GM21526 (cell line): Measurements from ENCODE around the gene XYLT2.
"Not testable (repeated sequence)": the region's sequence is repeated elsewhere in the genome, so short reads cannot be mapped to it uniquely, and the experiment has no call there.

ENCODE experiments used
- ATAC-seq: cut with Tn5 transposase; IDR thresholded peaks from one replicate; pipeline ENCODE4 v1.9.1; 2021; ENCODE audit warnings: moderate library complexity; ENCODE audit not compliant: unreplicated experiment, low FRiP score

Gene XYLT2

GRCh38 chr17:50318501-50319285 lies 27.2 kb upstream of the XYLT2 start:
- no peak for ATAC-seq

- no peak for ATAC-seq
Observed at GRCh38 chr17:50319306-50320004, 26.5 kb upstream of the XYLT2 start.

- no peak for ATAC-seq
Observed at GRCh38 chr17:50322271-50322670, 23.7 kb upstream of the XYLT2 start.

DNA sequence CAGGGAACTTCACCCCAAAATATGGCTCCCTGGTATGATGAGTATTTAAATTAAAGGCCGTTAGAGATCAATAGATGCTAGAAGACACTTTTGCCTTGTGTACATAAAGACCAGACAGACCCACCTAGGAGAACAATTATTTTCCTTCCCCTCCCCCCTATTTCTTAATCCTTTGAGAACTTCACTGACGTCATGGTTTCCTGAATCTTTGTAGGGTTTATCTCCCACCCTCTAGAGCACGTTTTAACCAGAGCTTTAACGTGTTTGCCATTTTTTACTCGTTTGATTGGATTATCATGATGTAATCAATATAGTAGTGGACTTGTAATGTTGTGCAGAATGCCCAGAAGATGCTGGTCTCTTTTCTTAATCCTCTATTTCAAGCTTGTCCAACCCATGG lies 22.9 kb upstream of the XYLT2 start:
- no peak for ATAC-seq

DNA sequence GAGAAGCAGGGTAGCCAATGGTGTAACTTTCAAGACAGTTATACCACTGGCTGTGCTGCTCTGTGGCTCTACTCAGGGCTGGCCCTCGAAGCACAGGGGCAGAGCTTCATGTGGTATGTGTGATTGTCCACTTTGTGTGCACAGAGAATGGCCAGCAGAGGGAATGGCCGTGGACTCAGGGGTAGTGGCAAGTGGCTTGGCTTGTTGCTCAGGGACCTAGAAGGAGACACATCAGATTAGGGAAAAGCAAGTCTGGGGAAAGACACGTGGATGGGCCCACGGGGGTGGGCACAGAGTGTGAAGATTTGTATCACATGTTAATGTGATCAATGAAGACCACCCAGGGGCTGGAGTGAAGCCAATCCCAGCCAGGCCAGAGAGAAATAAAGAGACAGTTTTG lies 20.0 kb upstream of the XYLT2 start:
- ATAC-seq = no peak

DNA sequence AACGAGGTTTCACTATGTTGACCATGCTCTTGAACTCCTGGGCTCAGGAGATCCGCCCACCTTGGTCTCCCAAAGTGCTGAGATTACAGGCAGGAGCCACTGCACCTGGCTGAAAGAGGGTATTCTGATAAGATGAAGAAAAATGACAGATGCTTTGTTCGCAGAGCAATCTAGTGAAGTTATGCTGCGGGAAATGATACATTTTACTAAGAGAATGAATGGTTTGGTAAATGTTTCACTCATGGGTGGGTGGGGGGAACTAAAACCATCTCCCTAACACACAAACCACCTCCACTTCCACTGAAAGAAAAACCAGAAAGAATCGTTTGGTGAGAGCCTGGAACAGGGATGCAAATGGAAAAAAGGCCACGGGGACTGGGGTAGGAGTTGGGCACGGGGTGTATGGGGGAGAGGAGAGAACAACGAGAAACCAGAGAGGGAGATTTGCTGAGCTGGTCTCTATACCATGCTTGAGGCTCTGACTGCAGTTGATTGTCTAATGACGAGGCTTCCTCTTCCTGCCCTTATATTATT lies 19.0 kb upstream of the XYLT2 start:
- no peak for ATAC-seq

DNA sequence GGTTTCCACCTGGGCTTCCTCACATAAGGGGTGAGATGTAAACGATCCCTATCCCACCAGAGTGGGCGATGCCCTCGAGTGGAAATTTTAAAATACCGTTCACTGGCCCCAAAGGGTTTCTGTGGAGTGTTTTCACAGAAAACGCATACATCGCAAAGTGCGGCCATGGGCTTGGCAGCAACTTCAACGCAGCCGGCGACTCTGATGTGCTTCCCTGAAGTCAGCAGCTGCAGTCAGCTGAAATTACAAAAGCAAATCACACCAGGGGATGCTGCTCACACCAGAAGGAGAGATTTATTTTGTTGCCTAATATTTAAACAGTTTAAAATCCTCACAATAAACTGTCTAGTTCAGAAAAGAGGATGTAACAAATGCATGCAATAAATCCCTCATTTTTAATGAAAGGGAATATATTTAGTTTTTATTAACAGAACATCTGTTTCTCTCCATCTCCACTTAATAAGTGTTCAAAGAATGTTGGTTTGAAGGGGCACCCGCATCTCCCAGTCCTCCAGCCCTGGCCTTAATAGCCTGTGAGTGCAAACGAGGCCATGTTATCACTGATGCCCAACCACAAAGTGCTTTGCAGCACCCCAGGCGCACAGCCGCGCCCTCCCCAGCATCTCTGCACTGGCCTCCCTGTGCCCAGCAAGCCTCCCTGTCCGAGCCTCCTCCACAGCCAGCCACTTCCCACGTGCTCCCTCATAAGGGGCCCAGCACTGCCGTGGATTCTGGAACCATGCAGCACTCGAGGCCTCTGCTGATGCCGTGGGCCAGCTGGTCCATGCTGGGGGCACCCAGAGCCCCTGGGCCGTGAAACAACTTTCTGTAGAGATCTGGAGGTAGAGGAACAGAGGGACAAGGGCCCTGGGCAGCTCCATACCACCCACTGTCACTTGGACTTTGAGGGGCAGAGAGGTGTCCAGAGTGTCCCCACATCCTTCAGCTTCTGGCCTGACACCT lies 17.3 kb upstream of the XYLT2 start:
- no peak for ATAC-seq

- ATAC-seq = no peak
Observed at GRCh38 chr17:50329716-50330115, 16.2 kb upstream of the XYLT2 start.

DNA sequence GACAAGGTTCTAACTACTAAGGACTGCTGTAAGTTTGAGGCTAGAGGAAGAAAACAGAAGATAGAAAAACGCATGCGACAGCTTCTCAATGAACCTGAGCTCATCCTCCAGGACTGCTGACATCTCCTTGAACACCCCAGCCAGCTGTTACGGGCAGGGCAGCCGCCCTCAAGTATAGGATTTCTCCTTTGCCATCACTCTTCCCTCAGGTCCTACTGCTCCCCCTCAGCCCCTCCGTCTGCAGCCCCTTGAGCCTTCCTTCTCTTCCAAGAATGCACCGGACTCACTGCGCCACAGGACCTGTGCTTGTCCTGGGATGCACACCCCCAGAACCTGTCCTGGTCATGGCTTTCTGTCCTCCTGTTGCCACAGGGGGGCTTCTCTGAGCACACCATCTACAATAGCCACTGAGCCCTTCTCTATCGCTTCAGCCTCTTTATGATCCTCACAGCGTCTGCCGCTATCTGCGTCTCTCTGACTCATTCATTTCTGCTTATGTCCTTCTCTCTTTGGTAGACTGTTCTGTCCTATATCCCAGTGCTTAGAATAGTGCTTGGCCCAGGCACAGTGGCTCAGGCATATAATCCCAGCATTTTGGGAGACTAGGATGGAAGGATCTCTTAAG lies 15.7 kb upstream of the XYLT2 start:
- no peak for ATAC-seq

DNA sequence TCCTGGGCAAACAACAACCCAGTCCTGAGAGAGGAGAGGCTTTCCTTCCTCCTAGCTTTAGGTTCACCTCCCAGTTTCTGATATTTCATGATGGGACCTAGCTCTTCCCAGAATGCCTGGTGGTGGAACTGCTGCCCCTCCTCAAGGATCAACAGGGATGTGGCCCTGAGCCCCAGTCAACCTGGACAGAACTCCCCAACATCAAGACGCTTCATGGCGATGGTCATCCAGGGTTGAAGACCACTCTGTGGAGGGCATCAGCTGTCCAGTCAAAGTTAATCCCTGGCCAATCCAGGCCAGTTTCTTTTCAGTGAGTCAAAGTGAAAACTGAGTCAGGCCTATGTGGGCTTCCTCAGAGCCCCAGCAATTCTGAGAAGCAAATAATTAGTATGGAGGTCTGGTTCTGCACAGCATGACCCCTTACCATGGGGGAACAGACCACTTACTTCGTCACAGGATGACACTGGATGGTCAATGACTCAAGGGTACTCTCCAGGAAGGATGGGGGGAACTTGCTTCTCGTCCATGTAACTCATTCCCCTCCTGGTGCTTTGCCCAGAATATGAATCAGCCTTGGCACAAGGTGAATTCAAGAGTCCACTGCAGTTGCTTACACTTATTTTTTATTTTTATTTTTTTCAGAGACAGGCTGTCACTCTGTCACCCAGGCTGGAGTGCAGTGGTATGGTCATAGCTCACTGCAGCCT lies 14.7 kb upstream of the XYLT2 start:
- no peak for ATAC-seq

DNA sequence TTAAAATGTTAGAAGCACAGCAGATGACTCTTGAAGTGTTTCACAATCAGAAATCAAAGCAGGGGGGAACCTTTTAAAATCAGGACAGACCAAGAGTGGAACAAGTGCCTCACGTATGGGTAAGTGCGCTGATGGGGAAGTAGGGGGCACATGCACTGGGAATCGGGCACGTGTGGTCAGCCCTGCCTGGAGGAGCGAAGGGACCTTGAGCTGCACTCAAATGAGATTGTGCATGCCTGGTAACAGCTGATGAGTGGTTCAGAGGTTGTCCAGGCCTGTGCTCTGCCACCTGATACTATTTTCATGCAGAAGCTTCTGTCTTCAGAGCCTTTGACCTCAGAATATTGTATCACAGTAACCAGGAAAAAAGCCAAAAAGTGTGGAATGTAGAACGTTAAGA lies 13.7 kb upstream of the XYLT2 start:
- no peak for ATAC-seq

GRCh38 chr17:50333291-50334057 lies 12.5 kb upstream of the XYLT2 start:
- not testable (repeated sequence) for ATAC-seq

DNA sequence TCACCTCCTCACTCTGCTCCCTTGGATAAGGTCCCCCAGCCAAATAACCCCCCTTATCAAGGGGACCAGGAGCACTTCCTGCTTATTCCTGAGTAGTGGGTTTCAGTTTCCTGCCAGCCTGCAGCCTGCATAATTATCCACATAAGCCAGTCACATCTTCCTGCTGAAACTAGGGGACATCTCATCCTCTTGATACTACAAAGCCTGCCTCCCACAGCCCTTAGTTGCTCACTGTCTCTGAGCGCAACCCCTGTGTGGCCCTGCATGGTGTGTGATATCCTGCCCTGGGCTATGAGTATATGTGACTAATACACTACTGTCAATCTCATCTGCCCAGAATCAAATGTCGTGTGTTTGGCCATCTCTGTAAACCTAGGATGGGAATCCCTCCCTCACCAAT lies 8.0 kb upstream of the XYLT2 start:
- no peak for ATAC-seq

GRCh38 chr17:50338645-50339044 lies 7.3 kb upstream of the XYLT2 start:
- ATAC-seq = no peak

DNA sequence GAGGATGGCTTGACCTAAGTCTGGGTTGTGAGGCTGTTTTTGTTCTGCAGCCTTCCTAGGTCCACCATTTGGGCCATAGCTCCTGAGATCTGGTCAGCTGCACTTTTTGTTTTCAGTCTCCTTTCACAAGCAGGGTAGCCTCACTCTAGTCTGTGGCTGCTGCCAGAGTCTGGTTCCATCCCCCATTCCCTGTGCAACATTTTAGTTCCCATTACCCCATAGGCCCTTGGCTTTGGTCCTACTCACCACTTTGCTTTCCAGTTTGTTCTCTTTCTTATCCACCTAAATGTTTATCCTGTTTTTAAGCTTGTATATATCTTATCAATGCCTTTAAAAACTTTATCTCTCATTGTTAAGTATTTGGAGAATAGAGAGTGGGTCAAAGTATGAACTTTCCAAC lies 6.5 kb upstream of the XYLT2 start:
- ATAC-seq = no peak

DNA sequence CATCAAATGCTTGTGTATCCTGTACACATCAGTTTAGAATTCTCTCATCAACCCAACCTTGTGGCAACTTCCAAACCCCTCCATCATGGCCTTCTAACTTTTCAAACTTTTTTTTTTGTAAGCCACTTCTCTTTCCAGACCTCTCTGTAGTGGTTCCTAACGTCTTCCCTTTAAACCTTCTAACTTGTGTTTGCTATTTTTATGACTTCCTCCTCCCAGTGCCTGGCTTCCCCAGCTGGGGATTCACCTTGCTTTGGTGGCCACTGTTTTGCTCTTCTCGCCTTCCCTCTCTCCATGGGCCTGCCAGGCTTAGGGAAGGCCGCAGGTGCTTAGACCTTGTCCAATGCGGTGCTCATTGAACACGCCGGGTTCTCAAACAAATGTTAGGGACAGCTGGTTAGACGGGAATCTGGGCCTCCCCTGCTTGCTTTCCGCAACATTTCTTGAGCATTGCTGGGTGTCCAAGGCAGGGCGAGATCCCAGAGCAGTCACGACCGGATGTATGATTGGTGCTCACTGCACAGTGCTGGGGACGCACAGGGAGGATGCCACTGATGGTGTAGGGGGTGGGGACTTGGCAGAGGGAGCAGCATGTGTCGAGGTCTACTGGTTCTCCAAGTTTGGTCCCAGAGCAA lies 1.1 kb upstream of the XYLT2 start:
- no peak for ATAC-seq

- peak; percentile 52 for ATAC-seq
Observed at GRCh38 chr17:50346313-50347116, 589 bp downstream of the XYLT2 start.
